Measurements from ENCODE around the gene LASP1.

Gene LASP1

DNA sequence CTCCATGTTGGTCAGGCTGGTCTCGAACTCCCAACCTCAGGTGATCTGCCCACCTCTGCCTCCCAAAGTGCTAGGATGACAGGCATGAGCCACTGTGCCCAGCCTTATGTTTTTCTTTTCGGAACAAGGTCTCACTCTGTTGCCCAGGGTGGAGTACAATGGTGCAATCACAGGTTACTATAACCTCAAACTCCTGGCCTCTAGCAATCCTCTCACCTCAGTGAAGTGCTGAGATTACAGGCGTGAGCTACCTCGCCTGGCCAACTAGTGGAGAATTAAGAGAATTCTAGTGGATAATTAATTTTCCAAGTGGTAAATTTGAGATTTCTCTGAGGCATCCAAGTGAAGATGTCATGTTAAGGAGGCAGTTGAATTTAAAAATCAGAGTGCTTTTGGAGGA is 100.3 kb downstream of the LASP1 start:
- Histone ChIP-seq H3K9me3 (ENCODE audit: control insufficient read depth in 2 of 2, low read length in 2 of 2) (no peaks in the 10 kb centered on the region), H3K9ac (ENCODE audit: low read length in 2 of 2) (no peak overlapping the region), H3K36me3 (ENCODE audit: control insufficient read depth in 2 of 2, insufficient read depth in 2 of 2, low read length in 2 of 2) (no peaks in the 10 kb centered on the region), H3K27ac (ENCODE audit: low read length) (no peak overlapping the region), H3K4me1 (ENCODE audit: control insufficient read depth, insufficient read depth, low read length) (no peaks in the 10 kb centered on the region), H3K4me3 (ENCODE audit: low read length in 2 of 2) (no peak overlapping the region), H3K27me3 (ENCODE audit: control insufficient read depth in 1 of 2, insufficient read depth in 2 of 2, low read length in 2 of 2) (no peaks in the 10 kb centered on the region)

GRCh38 chr17:38970804-38971203 is 100.9 kb downstream of the LASP1 start:
- Histone ChIP-seq H3K4me3 (ENCODE audit: low read length in 2 of 2) (no peak overlapping the region), H3K27me3 (ENCODE audit: control insufficient read depth in 1 of 2, insufficient read depth in 2 of 2, low read length in 2 of 2) (no peaks in the 10 kb centered on the region), H3K4me1 (ENCODE audit: control insufficient read depth, insufficient read depth, low read length) (no peaks in the 10 kb centered on the region), H3K9ac (ENCODE audit: low read length in 2 of 2) (no peak overlapping the region), H3K27ac (ENCODE audit: low read length) (no peak overlapping the region), H3K9me3 (ENCODE audit: control insufficient read depth in 2 of 2, low read length in 2 of 2) (no peaks in the 10 kb centered on the region), H3K36me3 (ENCODE audit: control insufficient read depth in 2 of 2, insufficient read depth in 2 of 2, low read length in 2 of 2) (no peaks in the 10 kb centered on the region)
